HepG2 (cell line): ENCODE results near the gene THADA. TPM values are rescaled to one million over a fixed set of nuclear protein-coding genes. Genes with fewer than 3 reads are reported as not detected.

Source experiments
- ATAC-seq: fragments of 200-7000 bp; cut with Tn5 transposase; 3 replicates; pipeline ENCODE4 v1.9.1; 2020; ENCODE audit warnings: mild to moderate bottlenecking, moderate library complexity
- BruUV-seq: library from RNA; stranded (reverse); fragments of 400-500 nt; replicated peaks from 2 replicates; lab custom pipeline; 2021; lab: Mats Ljungman, UMichigan
- CTCF ChIA-PET: fragments of 300-600 bp; formaldehyde crosslinking; extraction: SDS; loops from one replicate; lab custom pipeline; 2021; ENCODE audit warnings: low total read pairs, inconsistent platforms, low intra/inter-chr PET ratio; lab: Yijun Ruan, JAX
- POLR2A ChIA-PET: fragments of 350-600 bp; sonication (Branson Sonifier 250); formaldehyde crosslinking; loops from one replicate; lab custom pipeline; 2020; ENCODE audit warnings: antibody characterized with exemption, inconsistent platforms; lab: Yijun Ruan, JAX
- DNase-seq: peaks from one replicate; pipeline ENCODE4 v3.0.0-alpha.2; 2015; ENCODE audit warnings: low spot score
- FAIRE-seq: peaks from 3 replicates; lab custom pipeline; 2011; peaks lifted over from hg19 to GRCh38; lab: Jason Lieb, UNC
- H2AFZ ChIP-seq: one replicate; pipeline ENCODE4 v1.6.1; 2011; ENCODE audit warnings: low read length, inconsistent platforms
- H3K27ac ChIP-seq: fragments of 300-600 bp; 3 replicates; pipeline ENCODE4 v1.8.0; 2011; ENCODE audit warnings: mixed run types, mild to moderate bottlenecking, mixed read lengths, low read length, inconsistent platforms; ENCODE audit not compliant: insufficient read depth; ENCODE audit errors: extremely low read length
- H3K27me3 ChIP-seq, 2 experiments: fragments of 200-600 bp in 1 of 2; 2 replicates in 1 of 2; 3 replicates in 1 of 2; pipeline versions ENCODE4 v1.6.0 to v1.8.0; 2011; ENCODE audit warnings: low read length in 2 of 2, mild to moderate bottlenecking in 2 of 2, moderate library complexity in 2 of 2, inconsistent platforms in 1 of 2; ENCODE audit not compliant: insufficient read depth in 2 of 2, control insufficient read depth in 1 of 2
- H3K36me3 ChIP-seq, 2 experiments: fragments of 200-600 bp in 1 of 2; replicated peaks in 1 of 2; 2 replicates in 1 of 2; 3 replicates in 1 of 2; pipeline versions ENCODE4 v1.5.1 to v1.8.0; 2011; ENCODE audit warnings: low read length in 2 of 2, inconsistent platforms in 1 of 2; ENCODE audit not compliant: insufficient read depth in 2 of 2, control insufficient read depth in 1 of 2
- H3K4me1 ChIP-seq: 2 replicates; pipeline ENCODE4 v1.5.1; 2012; ENCODE audit warnings: low read length, inconsistent platforms; ENCODE audit not compliant: insufficient read depth
- H3K4me2 ChIP-seq: 2 replicates; pipeline ENCODE4 v1.6.0; 2011; ENCODE audit warnings: low read depth, low read length, inconsistent platforms
- H3K4me3 ChIP-seq, 3 experiments: fragments of 200-600 bp in 1 of 3; sonication (generic), shearing (Covaris generic) in 1 of 3; replicated peaks in 1 of 3; 2 replicates each; pipeline ENCODE4 v1.5.1; 2011 to 2016; ENCODE audit warnings: low read length in 3 of 3, inconsistent platforms in 2 of 3, low read depth in 2 of 3, mild to moderate bottlenecking in 2 of 3, control low read depth in 1 of 3, mixed read lengths in 1 of 3; ENCODE audit not compliant: insufficient read depth in 1 of 3
- H3K79me2 ChIP-seq: one replicate; pipeline ENCODE4 v1.6.1; 2011; ENCODE audit warnings: low read length, inconsistent platforms; ENCODE audit not compliant: insufficient read depth
- H3K9ac ChIP-seq: 2 replicates; pipeline ENCODE4 v1.6.0; 2011; ENCODE audit warnings: mild to moderate bottlenecking, low read depth, low read length, inconsistent platforms; ENCODE audit not compliant: insufficient read depth
- H3K9me3 ChIP-seq: 2 replicates; pipeline ENCODE4 v1.5.1; 2012; ENCODE audit warnings: mild to moderate bottlenecking, low read length
- H4K20me1 ChIP-seq: 2 replicates; pipeline ENCODE4 v1.6.0; 2011; ENCODE audit warnings: inconsistent platforms, mild to moderate bottlenecking, low read length, moderate library complexity; ENCODE audit not compliant: insufficient read depth
- CREB1 ChIP-seq, 2 experiments: fragments of 450-650 bp in 1 of 2; IDR thresholded peaks; 2 replicates each; pipeline ENCODE4 v1.6.1; 2016 to 2017; ENCODE audit warnings: control low read depth in 1 of 2, mild to moderate bottlenecking in 1 of 2, missing compliant biosample characterization in 1 of 2, missing genetic modification characterization in 1 of 2
- JDP2 ChIP-seq: sonication (generic); formaldehyde crosslinking; IDR thresholded peaks from 2 replicates; pipeline ENCODE4 v1.8.1; 2022; ENCODE audit warnings: missing genetic modification reagents, borderline replicate concordance
- KDM5A ChIP-seq: fragments of 200-600 bp; sonication (generic); IDR thresholded peaks from 2 replicates; pipeline ENCODE4 v1.7.0; 2018; ENCODE audit warnings: antibody characterized with exemption, mild to moderate bottlenecking, low read length, borderline replicate concordance
- NKX3-1 ChIP-seq: sonication (generic); formaldehyde crosslinking; IDR thresholded peaks from 2 replicates; pipeline ENCODE4 v1.5.0; 2020; ENCODE audit warnings: missing genetic modification reagents
- SALL2 ChIP-seq: sonication (generic); formaldehyde crosslinking; IDR thresholded peaks from 2 replicates; pipeline ENCODE4 v1.8.1; 2023; ENCODE audit warnings: mild to moderate bottlenecking, missing genetic modification reagents, inconsistent platforms
- ZNF382 ChIP-seq: sonication (generic); formaldehyde crosslinking; IDR thresholded peaks from 2 replicates; pipeline ENCODE4 v1.5.0; 2020; ENCODE audit warnings: missing genetic modification reagents, mild to moderate bottlenecking, borderline replicate concordance
- ZNF572 ChIP-seq: sonication (generic); formaldehyde crosslinking; IDR thresholded peaks from 2 replicates; pipeline ENCODE4 v1.5.1; 2020; ENCODE audit warnings: mild to moderate bottlenecking, missing genetic modification reagents
- WGBS: methylation state at CpG from one replicate; pipeline ENCODE4 v1.1.6; 2017; ENCODE audit warnings: low lambda C conversion rate; 5-methylcytosine and 5-hydroxymethylcytosine counted together
- in situ Hi-C: cut with HindIII; loops from 2 replicates; pipeline ENCODE4 v1.10.0; 2017; ENCODE audit warnings: low pct_unique_long_range_greater_than_20kb; ENCODE audit not compliant: extremely low pct_ligation_motif_present
- intact Hi-C: fragments of 100-400 bp; cut with micrococcal nuclease; formaldehyde crosslinking; loops from one replicate; pipeline ENCODE4 v1.10.0; 2022; ENCODE audit not compliant: unreplicated experiment
- polyA plus RNA-seq, 8 experiments: library from polyadenylated mRNA; depleted of rRNA in 3 of 8; stranded (reverse) in 7 of 8; unstranded in 1 of 8; fragments of >200 nt; fragmentation: Illumina TruSeq in 4 of 8; extraction: Trizol in 4 of 8; gene quantifications; 2 replicates each; pipeline versions ENCODE4 v1.2.1 to v1.2.3, GENCODE V29; 2011 to 2016; ENCODE audit warnings: low read depth in 4 of 8, missing spikeins in 1 of 8, mixed read lengths in 1 of 8; ENCODE audit not compliant: insufficient read depth in 1 of 8
- total RNA-seq, 5 experiments: library from RNA; depleted of rRNA; stranded (reverse); fragments of >200 nt; fragmentation: Illumina TruSeq; extraction: Trizol; gene quantifications; 2 replicates each; pipeline ENCODE4 v1.2.3, GENCODE V29; 2016; ENCODE audit warnings: low read depth in 1 of 5
- TF ChIP-seq, protein P1 (sequence below): sonication (generic); formaldehyde crosslinking; IDR thresholded peaks from 2 replicates; pipeline ENCODE4 v1.5.1; 2020; ENCODE audit warnings: missing genetic modification reagents, mild to moderate bottlenecking, borderline replicate concordance
- TF ChIP-seq, protein P2 (sequence below): sonication (generic); formaldehyde crosslinking; IDR thresholded peaks from 2 replicates; pipeline ENCODE4 v1.4.0; 2020; ENCODE audit warnings: missing genetic modification reagents, mild to moderate bottlenecking, borderline replicate concordance

Gene THADA
- total and polyA plus RNA-seq, 2 of the 13 experiments (the other 11 are each of a cell fraction or from before 2014, with no cell fraction given) = 12.7 to 21.7 TPM

DNA sequence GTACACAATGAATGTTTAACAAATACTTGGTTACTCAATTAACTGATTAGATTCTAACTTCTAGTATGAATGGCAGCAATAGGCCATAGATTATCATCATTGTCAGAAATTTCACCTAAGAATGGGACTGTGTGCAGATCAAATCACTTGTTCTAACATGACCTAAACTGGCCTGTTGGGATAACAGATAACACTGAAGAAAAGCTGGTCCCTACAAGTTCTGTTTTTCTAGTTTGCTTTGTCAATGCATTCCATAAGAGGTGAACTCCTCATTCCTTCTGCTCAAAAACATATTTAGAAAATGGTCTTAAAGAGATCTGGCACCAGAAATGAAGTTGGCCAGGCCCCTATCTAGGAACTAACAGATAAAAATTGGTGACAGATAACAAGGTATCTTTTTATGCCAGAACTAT lies 175.4 kb downstream of the THADA start (continued):
- 0 out of 2 replicates have a peak, but pooled peaks have one; percentile 30 for TF ChIP-seq NKX3-1 (CRISPR knock-in tag)
- TF ChIP-seq, all 625 proteins: peak for 30

DNA sequence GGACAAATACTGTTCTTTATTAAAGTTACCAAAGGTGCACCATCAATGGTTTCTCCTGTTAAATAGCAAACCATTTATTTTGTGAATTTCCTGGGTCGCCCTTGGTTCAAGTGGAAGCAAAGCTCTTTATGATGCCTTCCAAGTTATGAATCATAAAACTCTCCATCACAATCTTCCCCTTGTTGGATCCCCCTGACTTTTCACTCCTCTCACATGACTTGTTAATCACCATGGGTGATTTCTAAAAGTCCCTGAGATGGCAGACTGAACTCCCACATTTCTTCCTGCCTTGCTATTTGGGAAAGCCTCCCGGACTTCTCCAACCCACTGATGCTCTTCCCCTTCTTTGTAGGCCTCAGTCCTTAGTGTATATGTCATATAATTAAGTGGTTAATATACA lies 176.0 kb downstream of the THADA start:
- 85% methylated on average over 2 of the region's 2 CpGs for WGBS
- Histone ChIP-seq H3K79me2 (no peaks in the 10 kb centered on the region), H3K4me2 (no peak overlapping the region), H3K9me3 (no peaks in the 10 kb centered on the region), H3K9ac (no peak overlapping the region), H3K36me3 (no peaks in the 10 kb centered on the region)
- DNase-seq = no peak
- CTCF ChIA-PET = no interaction called here
- no TSS peak for BruUV-seq
- TF ChIP-seq ZNF382 (CRISPR knock-in tag) (peak; percentile 48; the same call in 1 of the 2 replicates), JDP2 (no peak), CREB1 (IDR thresholded peaks at IDR 0.05) (no peak), CREB1 (CRISPR knock-in tag; IDR thresholded peaks at IDR 0.05) (peak; percentile 25; the same call in 1 of the 2 replicates), SALL2 (CRISPR knock-in tag) (no peak), ZNF572 (CRISPR knock-in tag) (no peak), KDM5A (no peak)
- TF ChIP-seq, protein P1, sequence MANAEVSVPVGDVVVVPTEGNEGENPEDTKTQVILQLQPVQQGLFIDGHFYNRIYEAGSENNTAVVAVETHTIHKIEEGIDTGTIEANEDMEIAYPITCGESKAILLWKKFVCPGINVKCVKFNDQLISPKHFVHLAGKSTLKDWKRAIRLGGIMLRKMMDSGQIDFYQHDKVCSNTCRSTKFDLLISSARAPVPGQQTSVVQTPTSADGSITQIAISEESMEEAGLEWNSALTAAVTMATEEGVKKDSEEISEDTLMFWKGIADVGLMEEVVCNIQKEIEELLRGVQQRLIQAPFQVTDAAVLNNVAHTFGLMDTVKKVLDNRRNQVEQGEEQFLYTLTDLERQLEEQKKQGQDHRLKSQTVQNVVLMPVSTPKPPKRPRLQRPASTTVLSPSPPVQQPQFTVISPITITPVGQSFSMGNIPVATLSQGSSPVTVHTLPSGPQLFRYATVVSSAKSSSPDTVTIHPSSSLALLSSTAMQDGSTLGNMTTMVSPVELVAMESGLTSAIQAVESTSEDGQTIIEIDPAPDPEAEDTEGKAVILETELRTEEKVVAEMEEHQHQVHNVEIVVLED (CRISPR knock-in tag) = no peak
- TF ChIP-seq, protein P2, sequence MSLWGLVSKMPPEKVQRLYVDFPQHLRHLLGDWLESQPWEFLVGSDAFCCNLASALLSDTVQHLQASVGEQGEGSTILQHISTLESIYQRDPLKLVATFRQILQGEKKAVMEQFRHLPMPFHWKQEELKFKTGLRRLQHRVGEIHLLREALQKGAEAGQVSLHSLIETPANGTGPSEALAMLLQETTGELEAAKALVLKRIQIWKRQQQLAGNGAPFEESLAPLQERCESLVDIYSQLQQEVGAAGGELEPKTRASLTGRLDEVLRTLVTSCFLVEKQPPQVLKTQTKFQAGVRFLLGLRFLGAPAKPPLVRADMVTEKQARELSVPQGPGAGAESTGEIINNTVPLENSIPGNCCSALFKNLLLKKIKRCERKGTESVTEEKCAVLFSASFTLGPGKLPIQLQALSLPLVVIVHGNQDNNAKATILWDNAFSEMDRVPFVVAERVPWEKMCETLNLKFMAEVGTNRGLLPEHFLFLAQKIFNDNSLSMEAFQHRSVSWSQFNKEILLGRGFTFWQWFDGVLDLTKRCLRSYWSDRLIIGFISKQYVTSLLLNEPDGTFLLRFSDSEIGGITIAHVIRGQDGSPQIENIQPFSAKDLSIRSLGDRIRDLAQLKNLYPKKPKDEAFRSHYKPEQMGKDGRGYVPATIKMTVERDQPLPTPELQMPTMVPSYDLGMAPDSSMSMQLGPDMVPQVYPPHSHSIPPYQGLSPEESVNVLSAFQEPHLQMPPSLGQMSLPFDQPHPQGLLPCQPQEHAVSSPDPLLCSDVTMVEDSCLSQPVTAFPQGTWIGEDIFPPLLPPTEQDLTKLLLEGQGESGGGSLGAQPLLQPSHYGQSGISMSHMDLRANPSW (CRISPR knock-in tag) = no peak
- TF ChIP-seq, all 625 proteins: peak for 2
- H3K4me3 ChIP-seq = no peak overlapping the region
- no peak overlapping the region for H2AFZ ChIP-seq
- no peaks in the 10 kb centered on the region for H4K20me1 ChIP-seq
- POLR2A ChIA-PET = interaction anchor here (1.2 to 1.4 kb wide), 2 partner anchors 11 to 30 kb away, joined by 3 to 5 read pairs; no protein-coding TSS in a partner anchor
- FAIRE-seq (no peak), ATAC-seq (no peak)
- H3K27me3 ChIP-seq = no peaks in the 10 kb centered on the region
- H3K4me1 ChIP-seq = peaks cover 71% of the 10 kb centered on the region
- in situ Hi-C loops = no loop called here
- intact Hi-C loops = loop anchor here (5.0 kb wide), 1 partner anchor 37 kb away; no protein-coding TSS in a partner anchor
- peak overlapping the region; percentile 14 for H3K27ac ChIP-seq
